NCI-H345 (cell line): Measurements from ENCODE around the gene TAF13.
"Not testable (repeated sequence)": the region's sequence is repeated elsewhere in the genome, so short reads cannot be mapped to it uniquely, and the experiment has no call there.

ENCODE experiments used
- DNase-seq: peaks from one replicate; lab custom pipeline; 2025; lab: John Stamatoyannopoulos, UW

TAF13 gene

DNA sequence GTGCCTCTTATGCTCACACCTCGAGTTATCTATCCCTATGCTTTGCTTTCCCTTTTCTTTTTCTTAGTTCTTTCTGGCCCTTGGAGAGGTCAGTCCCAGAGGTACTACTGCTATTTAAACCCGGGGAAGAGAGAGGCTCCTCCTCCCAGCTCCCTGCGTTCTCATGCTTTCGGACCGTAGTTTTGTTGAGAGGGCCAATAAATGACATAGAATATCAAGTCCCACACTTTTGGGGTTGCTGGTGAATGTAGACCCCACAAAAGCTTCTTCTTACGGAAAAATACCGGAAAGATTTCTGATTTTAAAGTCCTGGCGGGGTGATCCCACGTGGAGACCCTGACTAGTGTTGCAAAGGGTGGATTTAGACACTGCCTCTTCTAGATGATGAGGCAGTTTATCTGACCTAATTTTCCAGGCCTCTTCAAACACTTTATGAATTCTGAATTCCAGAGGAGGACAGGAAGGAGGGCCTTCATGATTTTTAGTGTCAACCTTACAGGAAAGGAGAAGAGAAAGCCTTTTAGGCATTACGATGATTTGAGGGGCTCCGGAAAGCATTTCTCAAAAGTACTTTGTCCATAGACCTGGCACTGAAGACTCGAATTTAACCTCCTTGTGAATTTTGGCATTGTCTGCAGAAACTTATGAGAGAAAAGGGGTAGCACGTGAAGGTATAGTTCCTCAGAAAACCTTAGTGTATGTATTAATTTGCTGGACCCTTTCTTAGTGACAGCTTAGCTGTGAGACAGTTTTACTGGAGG is 15.5 kb upstream of the TAF13 start:
- peak; percentile 51 for DNase-seq

- peak; percentile 93 for DNase-seq
These were observed 14.6 kb upstream of the TAF13 start, which contains the start of gene TMEM167B for GRCh38 chr1:109090196-109091077. Gene TMEM167B (plus strand): TSS chr1:109090764. CDS start chr1:109090873, 109 bp downstream.

DNA sequence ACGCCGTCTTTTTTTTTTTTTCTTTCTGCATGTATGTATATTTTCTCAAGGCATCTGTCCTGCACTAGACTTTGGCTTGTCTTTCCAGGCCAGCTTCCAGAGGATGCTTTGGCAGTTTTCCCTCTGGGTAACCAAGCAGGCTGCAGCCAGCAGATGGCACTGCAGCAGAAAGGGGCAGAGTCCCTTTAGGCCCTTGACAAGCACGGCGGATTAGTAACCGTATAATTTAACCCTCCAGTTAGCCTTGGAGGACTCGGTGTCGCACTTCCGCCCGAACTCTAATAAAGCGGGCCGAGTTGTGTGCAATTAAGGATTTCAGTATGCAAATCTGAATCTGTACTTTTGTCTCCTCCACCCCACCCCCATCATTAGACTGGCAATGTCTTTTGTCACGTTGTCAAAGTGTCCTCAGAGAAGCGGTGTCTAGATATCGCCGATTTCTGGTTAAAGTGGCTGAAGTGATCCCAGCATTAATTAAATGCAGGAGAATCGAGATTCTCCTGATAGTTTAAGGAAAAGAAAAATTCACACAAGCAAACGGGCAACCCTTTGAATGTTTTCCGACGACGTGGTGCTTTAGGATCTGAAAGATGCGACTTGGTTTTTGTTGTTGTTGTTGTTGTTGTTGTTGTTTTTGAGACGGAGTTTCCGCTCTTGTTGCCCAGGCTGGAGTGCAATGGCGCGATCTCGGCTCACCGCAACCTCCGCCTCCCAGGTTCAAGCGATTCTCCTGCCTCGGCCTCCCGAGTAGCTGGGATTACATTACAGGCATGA is 13.6 kb upstream of the TAF13 start:
- peak; percentile 89 for DNase-seq

DNA sequence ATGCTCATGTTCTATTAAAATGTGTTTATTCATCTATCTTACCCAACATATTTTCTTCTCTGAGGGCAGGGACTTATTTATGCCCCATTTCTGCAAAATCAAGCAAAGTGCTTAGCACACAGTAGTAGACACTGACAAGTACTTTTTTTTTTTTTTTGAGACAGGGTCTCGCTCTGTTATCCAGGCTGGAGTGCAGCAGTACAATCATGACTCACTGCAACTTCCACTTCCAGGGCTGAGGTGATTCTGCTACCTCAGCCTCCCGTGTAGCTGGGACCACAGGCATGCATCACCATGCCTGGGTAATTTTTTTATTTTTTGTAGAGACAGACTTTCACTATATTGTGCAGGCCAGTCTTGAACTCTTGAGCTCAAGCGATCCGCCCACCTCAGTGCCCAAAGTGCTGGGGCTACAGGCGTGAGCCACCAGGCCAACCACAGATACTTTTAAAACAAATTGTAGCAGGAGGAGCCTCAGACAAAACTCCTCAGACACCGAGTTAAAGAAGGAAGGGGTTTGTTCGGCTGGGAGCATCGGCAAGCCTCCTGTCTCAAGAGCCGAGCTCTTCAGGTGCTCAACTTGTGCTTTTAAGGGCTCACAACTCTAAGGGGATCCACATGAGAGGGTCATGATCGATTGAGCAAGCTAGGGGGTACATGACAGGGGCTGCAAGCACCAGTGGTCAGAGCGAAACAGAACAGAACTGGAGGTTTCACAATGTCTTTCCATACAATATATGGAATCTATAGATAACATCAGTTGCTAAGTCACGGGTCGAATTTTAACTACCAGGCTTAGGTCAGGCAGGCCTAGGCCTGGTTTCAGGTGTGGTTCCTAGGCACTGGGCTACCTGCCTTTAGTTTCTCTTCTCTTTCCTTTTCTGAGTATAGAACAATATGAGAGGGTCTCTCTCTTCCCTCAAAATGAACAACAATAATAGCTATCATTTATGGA is 9.0 kb upstream of the TAF13 start:
- DNase-seq = no peak

- no peak for DNase-seq
These were observed 8.1 kb upstream of the TAF13 start for GRCh38 chr1:109083923-109084322.

GRCh38 chr1:109083501-109083900 is 7.7 kb upstream of the TAF13 start:
- DNase-seq = no peak

- DNase-seq = no peak
These were observed 4.8 kb upstream of the TAF13 start for GRCh38 chr1:109080441-109081082.

- DNase-seq = no peak
These were observed 3.4 kb upstream of the TAF13 start for GRCh38 chr1:109079240-109079622.

- DNase-seq = no peak
These were observed 2.5 kb upstream of the TAF13 start for GRCh38 chr1:109078317-109078716.

DNA sequence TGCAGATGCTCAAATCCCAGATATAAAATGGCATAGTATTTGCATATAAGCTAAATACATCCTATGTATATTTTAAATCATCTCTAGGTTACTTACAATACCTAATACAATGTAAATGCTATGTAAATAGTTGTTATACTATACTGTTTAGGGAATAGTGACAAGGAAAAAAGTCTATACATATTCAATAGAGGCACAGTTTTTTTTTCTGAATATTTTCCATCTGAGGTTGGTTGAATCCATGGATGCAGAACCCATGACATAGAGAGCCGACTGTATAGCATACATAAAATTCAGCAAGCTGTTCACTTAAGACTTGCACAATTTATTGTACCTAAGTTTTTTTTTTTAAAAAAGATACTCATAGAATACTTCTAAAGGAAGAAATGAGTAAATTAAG is 6.5 kb downstream of the TAF13 start:
- no peak for DNase-seq

- no peak for DNase-seq
These were observed 7.9 kb downstream of the TAF13 start for GRCh38 chr1:109067883-109068282.

DNA sequence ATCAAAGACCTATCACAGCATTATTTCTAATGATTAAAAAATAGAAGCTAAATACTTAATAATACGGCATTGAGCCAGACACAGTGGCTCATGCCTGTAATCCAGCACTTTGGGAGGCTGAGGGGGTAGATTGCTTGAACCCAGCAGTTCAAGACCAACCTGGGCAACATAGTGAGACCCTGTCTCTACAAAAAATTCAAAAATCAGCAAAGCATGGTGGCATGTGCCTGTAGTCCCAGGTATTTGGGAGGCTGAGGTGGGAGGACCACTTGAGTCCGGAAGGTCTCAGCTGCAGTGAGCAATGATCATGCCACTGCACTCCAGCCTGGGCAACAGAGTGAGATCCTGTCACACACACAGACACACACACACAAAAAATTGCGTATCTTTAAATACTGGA is 10.7 kb downstream of the TAF13 start:
- DNase-seq = no peak

GRCh38 chr1:109061183-109061582 is 14.6 kb downstream of the TAF13 start:
- DNase-seq = no peak

- no peak for DNase-seq
These were observed 15.1 kb downstream of the TAF13 start for GRCh38 chr1:109060707-109061106.

DNA sequence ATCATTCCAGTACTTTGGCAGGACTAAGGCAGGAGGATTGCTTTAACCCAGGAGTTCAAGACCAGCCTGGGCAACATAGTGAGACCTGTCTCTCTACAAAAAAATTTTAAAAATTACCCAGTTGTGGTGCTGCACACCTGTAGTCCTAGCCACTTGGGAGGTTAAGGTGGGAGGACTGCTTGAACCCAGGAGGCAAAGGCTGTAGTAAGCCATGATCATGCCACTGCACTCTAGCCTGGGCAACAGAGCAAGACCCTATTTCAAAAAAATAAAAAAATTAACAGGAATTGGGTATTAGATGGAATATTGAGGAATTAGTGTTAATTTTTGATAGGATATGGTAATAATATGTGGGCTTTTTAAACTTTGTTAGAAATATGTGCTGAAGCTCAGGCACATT is 16.8 kb downstream of the TAF13 start:
- no peak for DNase-seq

DNA sequence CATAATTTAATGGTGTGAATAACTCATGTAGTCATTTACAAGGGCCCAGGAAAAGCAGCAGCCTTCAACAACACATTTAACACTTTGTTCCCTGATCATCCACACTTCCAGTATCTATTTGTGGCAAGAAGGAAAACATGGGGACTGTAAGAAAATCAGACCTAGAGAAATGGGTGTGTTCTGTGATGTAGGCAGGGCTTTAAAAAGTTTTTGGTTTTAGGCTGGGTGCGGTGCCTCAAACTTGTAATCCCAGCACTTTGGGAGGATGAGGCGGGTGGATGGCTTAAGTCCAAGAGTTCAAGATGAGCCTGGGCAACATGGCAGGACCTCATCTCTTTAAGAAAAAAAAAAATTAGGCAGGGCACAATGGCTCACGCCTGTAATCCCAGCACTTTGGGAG is 19.7 kb downstream of the TAF13 start:
- DNase-seq = no peak

- not testable (repeated sequence) for DNase-seq
These were observed 23.7 kb downstream of the TAF13 start for GRCh38 chr1:109052145-109052544.

GRCh38 chr1:109050228-109050995 is 25.4 kb downstream of the TAF13 start:
- DNase-seq = no peak

- DNase-seq = no peak
These were observed 27.5 kb downstream of the TAF13 start for GRCh38 chr1:109048335-109048734.

DNA sequence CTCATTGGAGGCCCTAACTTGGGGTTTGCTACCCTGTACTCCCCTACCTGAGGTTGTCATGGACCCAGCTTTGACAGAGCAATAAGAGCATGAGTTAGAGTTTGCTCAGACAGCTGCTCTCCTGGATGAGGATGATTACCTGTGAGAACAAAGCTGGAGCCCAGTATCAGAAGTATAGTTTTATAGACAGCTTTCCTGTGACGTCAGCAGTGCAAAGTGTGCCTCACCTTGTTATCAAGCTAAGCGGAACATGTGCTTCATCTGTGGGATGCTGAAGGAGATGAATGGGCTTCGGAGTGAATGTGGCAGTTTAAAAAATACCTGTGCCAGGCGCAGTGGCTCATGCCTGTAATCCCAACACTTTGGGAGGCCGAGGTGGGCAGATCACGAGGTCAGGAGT is 28.5 kb downstream of the TAF13 start:
- no peak for DNase-seq
